Body of pancreas (tissue), 4 donors: Measurements from ENCODE around the gene KIAA0232. TPM values are rescaled to one million over a fixed set of nuclear protein-coding genes. Genes with fewer than 3 reads are reported as not detected.

Experiments used
- ATAC-seq: fragments of 150-250 bp; one replicate; pipeline ENCODE4 v1.9.1; 2016
- DNase-seq, 4 donors: peaks; one replicate each; pipeline ENCODE4 v3.0.0-alpha.2; 2019
- H3K27ac ChIP-seq, 4 donors: fragments of 200-600 bp; sonication (generic); 1 replicate in 3 of 4; 2 replicates in 1 of 4; pipeline versions ENCODE4 v1.5.1 to v1.6.1; 2016 to 2019; ENCODE audit warnings: mild to moderate bottlenecking in 1 of 4, mixed read lengths in 1 of 4, moderate library complexity in 1 of 4
- H3K27me3 ChIP-seq, 2 donors: fragments of 200-600 bp; sonication (generic); one replicate each; pipeline ENCODE4 v1.6.0; 2016; ENCODE audit warnings: mild to moderate bottlenecking in 1 of 2
- H3K36me3 ChIP-seq, 2 donors: fragments of 200-600 bp; sonication (generic); replicated peaks in 1 of 2; 2 replicates each; pipeline ENCODE4 v1.5.1; 2016; ENCODE audit warnings: low read depth in 2 of 2; ENCODE audit not compliant: insufficient read depth in 1 of 2
- H3K4me1 ChIP-seq: fragments of 200-600 bp; sonication (generic); one replicate; pipeline ENCODE4 v1.6.0; 2016
- H3K4me3 ChIP-seq, 2 donors: fragments of 200-600 bp; sonication (generic); 1 replicate in 1 of 2; 2 replicates in 1 of 2; pipeline ENCODE4 v1.5.1; 2016 to 2019
- H3K9me3 ChIP-seq, 3 donors: fragments of 200-600 bp; sonication (generic); 1 replicate in 2 of 3; 2 replicates in 1 of 3; pipeline ENCODE4 v1.5.1; 2016
- POLR2A ChIP-seq, 3 donors: fragments of 450-650 bp; IDR thresholded peaks; one replicate each; pipeline ENCODE4 v1.6.1; 2016; ENCODE audit warnings: antibody characterized with exemption in 3 of 3, mild to moderate bottlenecking in 2 of 3
- WGBS, 2 donors: methylation state at CpG; one replicate each; pipeline ENCODE4 v1.1.5; 2017; 5-methylcytosine and 5-hydroxymethylcytosine counted together
- intact Hi-C: fragments of 100-400 bp; cut with DNase I; formaldehyde crosslinking; loops from one replicate; pipeline ENCODE4 v1.15.1; 2023
- total RNA-seq, 2 donors: library from RNA; depleted of rRNA; stranded (reverse); fragments of >200 nt; gene quantifications; one replicate each; pipeline ENCODE4 v1.1.0, GENCODE V29; 2016
- TF ChIP-seq, protein P1 (sequence below), 7 experiments: fragments of 450-650 bp in 4 of 7; fragments of 200-600 bp in 3 of 7; sonication (generic) in 3 of 7; IDR thresholded peaks; one replicate each; pipeline ENCODE4 v1.5.1; 2016 to 2019; ENCODE audit warnings: antibody characterized with exemption in 7 of 7

Gene KIAA0232
- total RNA-seq, 2 donors from 2014 or later: 9.6 to 15.0 TPM

GRCh38 chr4:6894528-6895498, 112.3 kb downstream of the KIAA0232 start:
- Histone ChIP-seq H3K36me3 (no peaks in the 10 kb centered on the region), H3K9me3 (no peaks in the 10 kb centered on the region), H3K4me3 (no peak overlapping the region), H3K27ac (no peak overlapping the region), H3K4me1 (peaks cover 18% of the 10 kb centered on the region), H3K27me3 (no peaks in the 10 kb centered on the region)
- ATAC-seq (no peak), DNase-seq (no peak)
- no peak for TF ChIP-seq POLR2A (IDR thresholded peaks at IDR 0.05)
- TF ChIP-seq, protein P1, sequence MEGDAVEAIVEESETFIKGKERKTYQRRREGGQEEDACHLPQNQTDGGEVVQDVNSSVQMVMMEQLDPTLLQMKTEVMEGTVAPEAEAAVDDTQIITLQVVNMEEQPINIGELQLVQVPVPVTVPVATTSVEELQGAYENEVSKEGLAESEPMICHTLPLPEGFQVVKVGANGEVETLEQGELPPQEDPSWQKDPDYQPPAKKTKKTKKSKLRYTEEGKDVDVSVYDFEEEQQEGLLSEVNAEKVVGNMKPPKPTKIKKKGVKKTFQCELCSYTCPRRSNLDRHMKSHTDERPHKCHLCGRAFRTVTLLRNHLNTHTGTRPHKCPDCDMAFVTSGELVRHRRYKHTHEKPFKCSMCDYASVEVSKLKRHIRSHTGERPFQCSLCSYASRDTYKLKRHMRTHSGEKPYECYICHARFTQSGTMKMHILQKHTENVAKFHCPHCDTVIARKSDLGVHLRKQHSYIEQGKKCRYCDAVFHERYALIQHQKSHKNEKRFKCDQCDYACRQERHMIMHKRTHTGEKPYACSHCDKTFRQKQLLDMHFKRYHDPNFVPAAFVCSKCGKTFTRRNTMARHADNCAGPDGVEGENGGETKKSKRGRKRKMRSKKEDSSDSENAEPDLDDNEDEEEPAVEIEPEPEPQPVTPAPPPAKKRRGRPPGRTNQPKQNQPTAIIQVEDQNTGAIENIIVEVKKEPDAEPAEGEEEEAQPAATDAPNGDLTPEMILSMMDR (IDR thresholded peaks at IDR 0.05): no peak
- WGBS, 2 donors: 87 to 91% methylated on average over 24 to 29 of the region's 29 CpGs
- intact Hi-C loops: no loop called here

- H3K4me3 ChIP-seq: no peak overlapping the region
- DNase-seq (no peak), ATAC-seq (no peak)
- TF ChIP-seq, protein P1 (IDR thresholded peaks at IDR 0.05): no peak
- TF ChIP-seq POLR2A (IDR thresholded peaks at IDR 0.05): no peak
- H3K36me3 ChIP-seq: no peaks in the 10 kb centered on the region
- no peaks in the 10 kb centered on the region for H3K9me3 ChIP-seq
- H3K27me3 ChIP-seq: no peaks in the 10 kb centered on the region
- intact Hi-C loops: no loop called here
- peaks cover 18% of the 10 kb centered on the region for H3K4me1 ChIP-seq
- H3K27ac ChIP-seq: no peak overlapping the region
- 81 to 94% methylated on average over 5 of the region's 5 CpGs for WGBS, 2 donors
These were observed 113.5 kb downstream of the KIAA0232 start for GRCh38 chr4:6896035-6896434.

GRCh38 chr4:6898763-6899162, 116.2 kb downstream of the KIAA0232 start:
- no peak for TF ChIP-seq POLR2A (IDR thresholded peaks at IDR 0.05)
- TF ChIP-seq, protein P1 (IDR thresholded peaks at IDR 0.05): no peak
- 80 to 87% methylated on average over 3 of the region's 3 CpGs for WGBS, 2 donors
- no peaks in the 10 kb centered on the region for H3K36me3 ChIP-seq
- intact Hi-C loops: no loop called here
- DNase-seq (no peak), ATAC-seq (no peak)
- H3K27me3 ChIP-seq: no peaks in the 10 kb centered on the region
- H3K9me3 ChIP-seq: no peaks in the 10 kb centered on the region
- H3K4me1 ChIP-seq: peaks cover 7% of the 10 kb centered on the region
- H3K4me3 ChIP-seq: no peak overlapping the region
- H3K27ac ChIP-seq: no peak overlapping the region

DNA sequence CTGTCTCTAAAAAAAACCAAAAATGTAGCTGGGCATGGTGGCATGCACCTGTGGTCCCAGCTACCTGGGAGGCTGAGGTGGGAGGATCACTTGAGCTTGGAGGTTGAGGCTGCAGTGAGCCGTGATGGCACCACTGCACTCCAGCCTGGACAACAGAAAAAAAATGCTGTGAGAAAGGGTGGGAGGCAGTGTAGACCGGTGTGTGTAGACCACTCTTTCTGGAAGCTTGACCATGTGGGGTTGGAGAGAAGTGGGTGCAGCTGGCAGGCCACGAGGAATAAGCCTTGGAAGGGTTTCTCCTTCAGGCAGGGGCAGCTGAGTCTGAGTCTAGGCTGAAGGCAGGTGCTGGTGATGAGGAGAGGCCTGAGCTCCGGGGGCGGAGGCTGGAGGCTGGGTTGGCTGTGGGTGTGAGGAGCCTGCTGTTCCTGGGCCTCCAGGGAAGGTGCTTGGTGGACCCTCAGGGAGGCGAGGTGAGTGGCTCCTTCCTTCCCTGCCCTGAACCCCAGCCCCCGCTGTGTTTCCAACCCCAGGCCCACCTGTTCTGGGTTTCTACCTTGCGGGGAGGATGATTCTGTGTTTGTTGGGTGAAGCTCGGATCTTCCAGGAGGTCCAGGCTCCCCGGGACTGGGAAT, 117.8 kb downstream of the KIAA0232 start:
- ATAC-seq (no peak), DNase-seq (no peak)
- Histone ChIP-seq H3K27ac (no peak overlapping the region), H3K9me3 (no peaks in the 10 kb centered on the region), H3K36me3 (no peaks in the 10 kb centered on the region), H3K4me3 (no peak overlapping the region), H3K27me3 (no peaks in the 10 kb centered on the region), H3K4me1 (peaks cover 3% of the 10 kb centered on the region)
- WGBS, 2 donors: 78 to 85% methylated on average over 10 of the region's 10 CpGs
- intact Hi-C loops: no loop called here
- TF ChIP-seq, protein P1 (IDR thresholded peaks at IDR 0.05): no peak
- TF ChIP-seq POLR2A (IDR thresholded peaks at IDR 0.05): no peak
